GM19463 (cell line): ENCODE results near the gene THAP3.
"Not testable (repeated sequence)": the region's sequence is repeated elsewhere in the genome, so short reads cannot be mapped to it uniquely, and the experiment has no call there.

Experiments
- ATAC-seq: cut with Tn5 transposase; IDR thresholded peaks from one replicate; pipeline ENCODE4 v1.9.1; 2021; ENCODE audit warnings: mild to moderate bottlenecking, moderate library complexity; ENCODE audit not compliant: unreplicated experiment

The THAP3 gene

GRCh38 chr1:6632588-6633514 lies 8.2 kb downstream of the THAP3 start:
- no peak for ATAC-seq

- ATAC-seq, result no peak
These were observed 9.8 kb downstream of the THAP3 start for GRCh38 chr1:6634371-6635052.

- ATAC-seq, result no peak
These were observed 10.7 kb downstream of the THAP3 start for GRCh38 chr1:6635161-6635909.

- no peak for ATAC-seq
These were observed 11.5 kb downstream of the THAP3 start for GRCh38 chr1:6635910-6636760.

GRCh38 chr1:6636778-6637177 lies 12.1 kb downstream of the THAP3 start:
- ATAC-seq, result not testable (repeated sequence)

- ATAC-seq, result no peak
These were observed 13.1 kb downstream of the THAP3 start for GRCh38 chr1:6637770-6638169.

- no peak for ATAC-seq
These were observed 13.6 kb downstream of the THAP3 start for GRCh38 chr1:6638226-6638625.

GRCh38 chr1:6640867-6641266 lies 16.2 kb downstream of the THAP3 start:
- not testable (repeated sequence) for ATAC-seq

- ATAC-seq, result no peak
These were observed 20.4 kb downstream of the THAP3 start for GRCh38 chr1:6645018-6645417.

GRCh38 chr1:6646499-6647148 lies 22.0 kb downstream of the THAP3 start:
- ATAC-seq, result no peak

- ATAC-seq, result no peak
These were observed 23.9 kb downstream of the THAP3 start for GRCh38 chr1:6648556-6648955.

GRCh38 chr1:6651909-6652308 lies 27.2 kb downstream of the THAP3 start:
- ATAC-seq, result no peak

- no peak for ATAC-seq
These were observed 28.3 kb downstream of the THAP3 start for GRCh38 chr1:6652986-6653385.

- no peak for ATAC-seq
These were observed 29.0 kb downstream of the THAP3 start for GRCh38 chr1:6653436-6654290.

GRCh38 chr1:6657138-6657537 lies 32.5 kb downstream of the THAP3 start:
- ATAC-seq, result no peak

- ATAC-seq, result no peak
These were observed 33.8 kb downstream of the THAP3 start for GRCh38 chr1:6658359-6659060.

- no peak for ATAC-seq
These were observed 35.9 kb downstream of the THAP3 start for GRCh38 chr1:6660415-6661049.

- ATAC-seq, result not testable (repeated sequence)
These were observed 37.8 kb downstream of the THAP3 start for GRCh38 chr1:6662468-6662867.
